Measurements from ENCODE around the gene CAVIN3.

- TF ChIP-seq, protein P1, sequence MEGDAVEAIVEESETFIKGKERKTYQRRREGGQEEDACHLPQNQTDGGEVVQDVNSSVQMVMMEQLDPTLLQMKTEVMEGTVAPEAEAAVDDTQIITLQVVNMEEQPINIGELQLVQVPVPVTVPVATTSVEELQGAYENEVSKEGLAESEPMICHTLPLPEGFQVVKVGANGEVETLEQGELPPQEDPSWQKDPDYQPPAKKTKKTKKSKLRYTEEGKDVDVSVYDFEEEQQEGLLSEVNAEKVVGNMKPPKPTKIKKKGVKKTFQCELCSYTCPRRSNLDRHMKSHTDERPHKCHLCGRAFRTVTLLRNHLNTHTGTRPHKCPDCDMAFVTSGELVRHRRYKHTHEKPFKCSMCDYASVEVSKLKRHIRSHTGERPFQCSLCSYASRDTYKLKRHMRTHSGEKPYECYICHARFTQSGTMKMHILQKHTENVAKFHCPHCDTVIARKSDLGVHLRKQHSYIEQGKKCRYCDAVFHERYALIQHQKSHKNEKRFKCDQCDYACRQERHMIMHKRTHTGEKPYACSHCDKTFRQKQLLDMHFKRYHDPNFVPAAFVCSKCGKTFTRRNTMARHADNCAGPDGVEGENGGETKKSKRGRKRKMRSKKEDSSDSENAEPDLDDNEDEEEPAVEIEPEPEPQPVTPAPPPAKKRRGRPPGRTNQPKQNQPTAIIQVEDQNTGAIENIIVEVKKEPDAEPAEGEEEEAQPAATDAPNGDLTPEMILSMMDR (IDR thresholded peaks at IDR 0.05 in 4 of 5, conservative IDR thresholded peaks at IDR 0.05 in 1 of 5), result no peak
- TF ChIP-seq POLR2A (IDR thresholded peaks at IDR 0.05), result no peak
Observed at GRCh38 chr11:6321961-6322362, 1.7 kb upstream of the CAVIN3 start.
